ENCODE measurements around the gene SPG21.

SPG21 gene

GRCh38 chr15:64954395-64954794 lies 35.3 kb downstream of the SPG21 start:
- ATAC-seq (ENCODE audit: low read depth) (no peak), DNase-seq (ENCODE audit: low spot score) (no peak)
- Histone ChIP-seq H3K4me3 (ENCODE audit: severe bottlenecking) (no peak overlapping the region), H3K27me3 (ENCODE audit: insufficient read depth, poor library complexity, severe bottlenecking) (no peaks in the 10 kb centered on the region), H3K4me1 (ENCODE audit: insufficient read depth, poor library complexity, severe bottlenecking) (no peaks in the 10 kb centered on the region), H3K27ac (ENCODE audit: poor library complexity, severe bottlenecking) (no peak overlapping the region), H3K36me3 (ENCODE audit: low read depth) (peaks cover 34% of the 10 kb centered on the region), H3K9me3 (ENCODE audit: severe bottlenecking) (no peaks in the 10 kb centered on the region)
- no peak for TF ChIP-seq CTCF (IDR thresholded peaks at IDR 0.05; ENCODE audit: poor library complexity, severe bottlenecking)

GRCh38 chr15:64951777-64952418 lies 37.8 kb downstream of the SPG21 start:
- Histone ChIP-seq H3K4me3 (ENCODE audit: severe bottlenecking) (no peak overlapping the region), H3K9me3 (ENCODE audit: severe bottlenecking) (no peaks in the 10 kb centered on the region), H3K27me3 (ENCODE audit: insufficient read depth, poor library complexity, severe bottlenecking) (no peaks in the 10 kb centered on the region), H3K27ac (ENCODE audit: poor library complexity, severe bottlenecking) (no peak overlapping the region), H3K36me3 (ENCODE audit: low read depth) (peaks cover 14% of the 10 kb centered on the region), H3K4me1 (ENCODE audit: insufficient read depth, poor library complexity, severe bottlenecking) (no peaks in the 10 kb centered on the region)
- ATAC-seq (ENCODE audit: low read depth) (no peak), DNase-seq (ENCODE audit: low spot score) (no peak)
- TF ChIP-seq CTCF (IDR thresholded peaks at IDR 0.05; ENCODE audit: poor library complexity, severe bottlenecking), result no peak

- peaks cover 7% of the 10 kb centered on the region; the same call in 1 of the 2 replicates for H3K36me3 ChIP-seq (ENCODE audit: low read depth)
- ATAC-seq (ENCODE audit: low read depth) (peak; percentile 45; the same call in 2 of the 3 replicates), DNase-seq (ENCODE audit: low spot score) (no peak)
- H3K27me3 ChIP-seq (ENCODE audit: insufficient read depth, poor library complexity, severe bottlenecking), result no peaks in the 10 kb centered on the region
- no peak overlapping the region for H3K27ac ChIP-seq (ENCODE audit: poor library complexity, severe bottlenecking)
- no peak overlapping the region for H3K4me3 ChIP-seq (ENCODE audit: severe bottlenecking)
- H3K9me3 ChIP-seq (ENCODE audit: severe bottlenecking), result no peaks in the 10 kb centered on the region
- no peak for TF ChIP-seq CTCF (IDR thresholded peaks at IDR 0.05; ENCODE audit: poor library complexity, severe bottlenecking)
- H3K4me1 ChIP-seq (ENCODE audit: insufficient read depth, poor library complexity, severe bottlenecking), result no peaks in the 10 kb centered on the region
Measured at GRCh38 chr15:64950888-64951287, 38.8 kb downstream of the SPG21 start.

- Histone ChIP-seq H3K4me3 (ENCODE audit: severe bottlenecking) (no peak overlapping the region), H3K36me3 (ENCODE audit: low read depth) (no peaks in the 10 kb centered on the region), H3K4me1 (ENCODE audit: insufficient read depth, poor library complexity, severe bottlenecking) (no peaks in the 10 kb centered on the region), H3K9me3 (ENCODE audit: severe bottlenecking) (no peaks in the 10 kb centered on the region), H3K27ac (ENCODE audit: poor library complexity, severe bottlenecking) (no peak overlapping the region), H3K27me3 (ENCODE audit: insufficient read depth, poor library complexity, severe bottlenecking) (no peaks in the 10 kb centered on the region)
- no peak for TF ChIP-seq CTCF (IDR thresholded peaks at IDR 0.05; ENCODE audit: poor library complexity, severe bottlenecking)
- no peak for DNase-seq (ENCODE audit: low spot score)
- peak; percentile 28 for ATAC-seq (ENCODE audit: low read depth)
Measured at GRCh38 chr15:64949383-64950186, 40.1 kb downstream of the SPG21 start.

GRCh38 chr15:64948916-64949315 lies 40.8 kb downstream of the SPG21 start:
- no peaks in the 10 kb centered on the region for H3K4me1 ChIP-seq (ENCODE audit: insufficient read depth, poor library complexity, severe bottlenecking)
- no peak overlapping the region for H3K27ac ChIP-seq (ENCODE audit: poor library complexity, severe bottlenecking)
- TF ChIP-seq CTCF (IDR thresholded peaks at IDR 0.05; ENCODE audit: poor library complexity, severe bottlenecking), result no peak
- no peaks in the 10 kb centered on the region for H3K27me3 ChIP-seq (ENCODE audit: insufficient read depth, poor library complexity, severe bottlenecking)
- ATAC-seq (ENCODE audit: low read depth) (no peak; the same call in 2 of the 3 replicates), DNase-seq (ENCODE audit: low spot score) (no peak)
- no peaks in the 10 kb centered on the region for H3K9me3 ChIP-seq (ENCODE audit: severe bottlenecking)
- H3K4me3 ChIP-seq (ENCODE audit: severe bottlenecking), result no peak overlapping the region
- no peaks in the 10 kb centered on the region for H3K36me3 ChIP-seq (ENCODE audit: low read depth)

Data from RWPE2 (cell line).